GM12878 (cell line): ENCODE results near the gene RSAD2.

Source experiments
- CBFB ChIP-seq: IDR thresholded peaks from 2 replicates; pipeline ENCODE4 v1.6.1; 2016; ENCODE audit warnings: antibody characterized with exemption, low read depth
- CEBPZ ChIP-seq: fragments of 150-350 bp; IDR thresholded peaks from 2 replicates; pipeline ENCODE4 v1.6.1; 2016; ENCODE audit warnings: low read depth, low read length
- CTCF ChIP-seq, 3 experiments: IDR thresholded peaks in 2 of 3; conservative IDR thresholded peaks in 1 of 3; 2 replicates each; pipeline ENCODE4 v1.5.1; 2011; ENCODE audit warnings: low read depth in 3 of 3, low read length in 3 of 3, mild to moderate bottlenecking in 3 of 3, control low read depth in 2 of 3, moderate library complexity in 2 of 3, inconsistent platforms in 1 of 3, mixed read lengths in 1 of 3; ENCODE audit not compliant: control insufficient read depth in 2 of 3, insufficient read depth in 1 of 3; ENCODE audit errors: extremely low read depth in 1 of 3
- FOS ChIP-seq: IDR thresholded peaks from 3 replicates; pipeline ENCODE4 v1.6.1; 2011; ENCODE audit warnings: borderline replicate concordance; ENCODE audit not compliant: insufficient read length; ENCODE audit errors: extremely low read depth
- HDGF ChIP-seq: fragments of 450-650 bp; IDR thresholded peaks from 2 replicates; pipeline ENCODE4 v1.6.1; 2016; ENCODE audit warnings: antibody characterized with exemption
- MAX ChIP-seq: IDR thresholded peaks from 2 replicates; pipeline ENCODE4 v1.6.1; 2012; ENCODE audit warnings: low read depth, low read length, improper control_type of control experiment
- NR2F1 ChIP-seq: fragments of 450-650 bp; conservative IDR thresholded peaks from 2 replicates; pipeline ENCODE4 v1.6.1; 2017; ENCODE audit warnings: mild to moderate bottlenecking
- PKNOX1 ChIP-seq: fragments of 450-650 bp; IDR thresholded peaks from 2 replicates; pipeline ENCODE4 v1.6.1; 2016; ENCODE audit warnings: mild to moderate bottlenecking
- RAD21 ChIP-seq: IDR thresholded peaks from 2 replicates; pipeline ENCODE4 v1.6.1; 2011; ENCODE audit warnings: mild to moderate bottlenecking, low read depth, low read length, moderate library complexity; ENCODE audit not compliant: insufficient read depth
- REST ChIP-seq: IDR thresholded peaks from 2 replicates; pipeline ENCODE4 v1.6.1; 2012; ENCODE audit warnings: mild to moderate bottlenecking, low read depth, low read length
- SIX5 ChIP-seq: IDR thresholded peaks from 2 replicates; pipeline ENCODE4 v1.6.1; 2011; ENCODE audit warnings: mild to moderate bottlenecking, low read depth, low read length, moderate library complexity; ENCODE audit not compliant: severe bottlenecking
- SMARCA5 ChIP-seq: fragments of 450-650 bp; IDR thresholded peaks from 2 replicates; pipeline ENCODE4 v1.6.1; 2017; ENCODE audit warnings: mild to moderate bottlenecking
- TAF1 ChIP-seq: IDR thresholded peaks from 2 replicates; pipeline ENCODE4 v1.6.1; 2011; ENCODE audit warnings: mild to moderate bottlenecking, low read depth, low read length, borderline replicate concordance
- YY1 ChIP-seq: IDR thresholded peaks from 2 replicates; pipeline ENCODE4 v1.6.1; 2011; ENCODE audit warnings: low read depth, mild to moderate bottlenecking, low read length

- TF ChIP-seq CEBPZ: no peak
- no peak for TF ChIP-seq SMARCA5
- TF ChIP-seq HDGF: no peak
- TF ChIP-seq RAD21: no peak
- no peak for TF ChIP-seq YY1
- no peak for TF ChIP-seq FOS
- TF ChIP-seq PKNOX1: no peak
- TF ChIP-seq SIX5: no peak
- TF ChIP-seq MAX: no peak
- TF ChIP-seq CBFB: no peak
- no peak for TF ChIP-seq TAF1
- no peak for TF ChIP-seq CTCF (IDR thresholded peaks at IDR 0.05 in 2 of 3, conservative IDR thresholded peaks at IDR 0.05 in 1 of 3; ENCODE audit: control insufficient read depth in 2 of 3, extremely low read depth in 1 of 3, insufficient read depth in 1 of 3, low read depth in 3 of 3, low read length in 3 of 3)
- no peak for TF ChIP-seq NR2F1
- no peak for TF ChIP-seq REST
Measured at GRCh38 chr2:6888724-6889123, 11.1 kb downstream of the RSAD2 start.
